ENCODE measurements around the gene MLXIP.

Gene MLXIP

DNA sequence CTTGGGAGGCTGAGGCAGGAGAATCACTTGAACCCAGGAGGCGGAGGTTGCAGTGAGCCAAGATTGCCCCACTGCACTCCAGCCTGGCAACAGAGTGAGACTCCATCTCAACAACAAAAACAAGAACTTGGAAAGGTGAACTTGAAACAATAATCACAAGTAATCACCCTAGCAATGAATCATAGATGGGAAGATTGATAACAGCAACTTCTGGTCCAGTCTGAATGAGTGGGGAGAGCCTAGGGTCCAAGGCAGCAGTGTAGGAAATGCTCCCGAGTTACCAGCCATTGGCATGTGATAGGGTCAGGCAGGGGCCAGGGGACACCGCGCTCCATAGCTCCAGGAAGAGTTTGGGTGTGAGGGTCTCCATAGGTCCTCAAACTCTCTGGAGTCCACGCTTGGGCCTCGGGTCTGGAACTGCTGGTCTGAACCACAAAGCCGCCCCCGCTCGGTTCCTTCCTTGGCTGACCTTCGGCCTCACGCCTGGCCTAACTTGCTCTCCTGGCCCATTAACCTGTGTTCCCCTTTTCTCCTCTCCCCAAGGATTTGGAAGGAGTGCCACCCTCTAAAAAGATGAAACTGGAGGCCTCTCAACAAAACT lies 19.9 kb upstream of the MLXIP start:
- TF ChIP-seq, protein P1, sequence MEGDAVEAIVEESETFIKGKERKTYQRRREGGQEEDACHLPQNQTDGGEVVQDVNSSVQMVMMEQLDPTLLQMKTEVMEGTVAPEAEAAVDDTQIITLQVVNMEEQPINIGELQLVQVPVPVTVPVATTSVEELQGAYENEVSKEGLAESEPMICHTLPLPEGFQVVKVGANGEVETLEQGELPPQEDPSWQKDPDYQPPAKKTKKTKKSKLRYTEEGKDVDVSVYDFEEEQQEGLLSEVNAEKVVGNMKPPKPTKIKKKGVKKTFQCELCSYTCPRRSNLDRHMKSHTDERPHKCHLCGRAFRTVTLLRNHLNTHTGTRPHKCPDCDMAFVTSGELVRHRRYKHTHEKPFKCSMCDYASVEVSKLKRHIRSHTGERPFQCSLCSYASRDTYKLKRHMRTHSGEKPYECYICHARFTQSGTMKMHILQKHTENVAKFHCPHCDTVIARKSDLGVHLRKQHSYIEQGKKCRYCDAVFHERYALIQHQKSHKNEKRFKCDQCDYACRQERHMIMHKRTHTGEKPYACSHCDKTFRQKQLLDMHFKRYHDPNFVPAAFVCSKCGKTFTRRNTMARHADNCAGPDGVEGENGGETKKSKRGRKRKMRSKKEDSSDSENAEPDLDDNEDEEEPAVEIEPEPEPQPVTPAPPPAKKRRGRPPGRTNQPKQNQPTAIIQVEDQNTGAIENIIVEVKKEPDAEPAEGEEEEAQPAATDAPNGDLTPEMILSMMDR (IDR thresholded peaks at IDR 0.05; ENCODE audit: insufficient read depth, low read length, poor library complexity, severe bottlenecking) = no peak
- TF ChIP-seq EZH2phosphoT487 (conservative IDR thresholded peaks at IDR 0.05; ENCODE audit: low read length) = no peak

DNA sequence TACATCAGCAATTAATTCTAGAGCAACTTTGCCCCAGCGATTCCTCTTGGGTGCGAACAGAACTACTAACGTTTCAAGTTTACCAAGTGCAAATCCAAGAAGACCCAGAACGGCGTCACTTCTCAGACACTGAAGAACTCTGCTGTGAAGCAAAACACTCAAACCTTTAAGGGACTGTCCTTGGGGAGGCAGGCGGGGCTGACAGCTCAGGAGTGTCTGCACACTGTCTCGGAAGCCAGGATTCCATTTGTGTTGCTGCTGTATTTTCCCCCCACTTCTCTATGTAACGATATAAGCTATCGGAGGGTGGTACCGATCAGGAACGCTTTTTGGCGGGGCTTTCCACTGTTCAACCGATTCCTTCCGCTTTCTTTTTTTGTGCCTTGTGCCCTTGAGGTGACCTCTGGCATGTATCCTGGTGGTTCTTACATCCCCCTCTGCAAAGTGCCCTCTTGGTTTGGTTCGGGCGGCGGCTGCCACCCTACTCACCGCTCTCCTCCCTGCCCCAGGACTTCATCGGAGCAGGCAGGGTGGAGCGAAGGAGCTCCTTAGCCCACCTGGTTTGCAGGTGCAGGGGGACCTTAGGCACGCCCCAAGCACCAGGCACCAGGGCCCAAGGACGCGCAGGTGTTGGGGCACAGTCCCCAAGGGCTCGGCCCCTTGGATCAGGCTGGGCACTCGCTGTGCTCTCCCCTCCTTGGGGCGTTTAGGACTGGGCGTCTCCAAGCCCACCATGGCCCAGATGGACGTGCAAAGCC lies 19.2 kb upstream of the MLXIP start:
- Histone ChIP-seq H3K36me3 (ENCODE audit: low read length) (peaks cover 34% of the 10 kb centered on the region), H3K79me2 (ENCODE audit: insufficient read depth, low read length) (no peaks in the 10 kb centered on the region), H3K27ac (ENCODE audit: low read depth, low read length) (no peak overlapping the region), H3K4me2 (ENCODE audit: low read depth, low read length, poor library complexity, severe bottlenecking) (no peak overlapping the region), H2AFZ (ENCODE audit: low read depth, low read length, severe bottlenecking) (no peak overlapping the region), H3K27me3 (ENCODE audit: low read length) (no peaks in the 10 kb centered on the region), H3K9ac (ENCODE audit: low read length) (no peak overlapping the region), H3K4me3 (ENCODE audit: insufficient read depth, low read length, poor library complexity, severe bottlenecking) (no peak overlapping the region), H3K9me3 (ENCODE audit: insufficient read depth, low read length) (no peaks in the 10 kb centered on the region), H3K9me2 (replicated peaks; ENCODE audit: insufficient read depth, low read length) (no peaks in the 10 kb centered on the region), H4K20me1 (ENCODE audit: low read depth, low read length) (peaks cover 11% of the 10 kb centered on the region; the same call in 1 of the 2 replicates), H3F3A (ENCODE audit: insufficient read depth) (peaks cover 76% of the 10 kb centered on the region)
- TF ChIP-seq EZH2phosphoT487 (conservative IDR thresholded peaks at IDR 0.05; ENCODE audit: low read length) = no peak
- TF ChIP-seq, protein P1 (IDR thresholded peaks at IDR 0.05; ENCODE audit: insufficient read depth, low read length, poor library complexity, severe bottlenecking) = no peak

More for the DNA sequence above, 19.9 kb upstream of the MLXIP start:
- no peak overlapping the region for H3K4me2 ChIP-seq (ENCODE audit: low read depth, low read length, poor library complexity, severe bottlenecking)
- H3F3A ChIP-seq (ENCODE audit: insufficient read depth) = peaks cover 81% of the 10 kb centered on the region
- H3K27ac ChIP-seq (ENCODE audit: low read depth, low read length) = no peak overlapping the region
- H3K27me3 ChIP-seq (ENCODE audit: low read length) = no peaks in the 10 kb centered on the region
- no peak overlapping the region for H3K9ac ChIP-seq (ENCODE audit: low read length)
- H3K9me3 ChIP-seq (ENCODE audit: insufficient read depth, low read length) = no peaks in the 10 kb centered on the region
- no peaks in the 10 kb centered on the region for H3K79me2 ChIP-seq (ENCODE audit: insufficient read depth, low read length)
- H3K36me3 ChIP-seq (ENCODE audit: low read length) = peaks cover 34% of the 10 kb centered on the region
- no peaks in the 10 kb centered on the region for H3K9me2 ChIP-seq (replicated peaks; ENCODE audit: insufficient read depth, low read length)
- H4K20me1 ChIP-seq (ENCODE audit: low read depth, low read length) = peaks cover 11% of the 10 kb centered on the region; the same call in 1 of the 2 replicates
- H3K4me3 ChIP-seq (ENCODE audit: insufficient read depth, low read length, poor library complexity, severe bottlenecking) = no peak overlapping the region
- H2AFZ ChIP-seq (ENCODE audit: low read depth, low read length, severe bottlenecking) = no peak overlapping the region

DNA sequence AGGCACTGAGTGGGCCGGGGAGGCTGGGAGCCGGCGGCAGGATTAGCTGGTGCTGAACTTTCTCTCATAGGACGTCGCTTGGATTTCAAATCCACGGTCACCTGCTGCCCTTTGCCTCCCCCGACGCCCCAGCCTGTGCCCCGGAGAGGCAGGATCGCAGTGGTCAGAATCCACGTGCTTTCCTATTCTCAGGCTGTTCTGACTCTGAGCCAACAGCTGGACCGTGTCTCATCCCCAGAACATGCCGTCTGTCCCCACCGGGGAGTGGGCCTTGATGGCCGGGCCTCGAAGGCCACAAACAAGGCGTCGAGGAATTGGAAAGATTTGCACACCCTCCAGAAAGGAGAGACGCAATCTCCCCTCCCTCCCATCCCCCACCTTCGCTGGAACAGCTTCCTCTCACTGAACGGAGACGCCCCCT lies 18.5 kb upstream of the MLXIP start:
- Histone ChIP-seq H3K4me2 (ENCODE audit: low read depth, low read length, poor library complexity, severe bottlenecking) (no peak overlapping the region), H3K79me2 (ENCODE audit: insufficient read depth, low read length) (no peaks in the 10 kb centered on the region; the same call in 1 of the 2 replicates), H3F3A (ENCODE audit: insufficient read depth) (peaks cover 69% of the 10 kb centered on the region), H3K4me3 (ENCODE audit: insufficient read depth, low read length, poor library complexity, severe bottlenecking) (no peak overlapping the region), H4K20me1 (ENCODE audit: low read depth, low read length) (peaks cover 11% of the 10 kb centered on the region; the same call in 1 of the 2 replicates), H3K9me2 (replicated peaks; ENCODE audit: insufficient read depth, low read length) (no peaks in the 10 kb centered on the region), H3K9me3 (ENCODE audit: insufficient read depth, low read length) (no peaks in the 10 kb centered on the region), H2AFZ (ENCODE audit: low read depth, low read length, severe bottlenecking) (no peak overlapping the region), H3K27ac (ENCODE audit: low read depth, low read length) (no peak overlapping the region), H3K27me3 (ENCODE audit: low read length) (no peaks in the 10 kb centered on the region), H3K36me3 (ENCODE audit: low read length) (peaks cover 28% of the 10 kb centered on the region), H3K9ac (ENCODE audit: low read length) (no peak overlapping the region)
- TF ChIP-seq EZH2phosphoT487 (conservative IDR thresholded peaks at IDR 0.05; ENCODE audit: low read length) = no peak
- TF ChIP-seq, protein P1 (IDR thresholded peaks at IDR 0.05; ENCODE audit: insufficient read depth, low read length, poor library complexity, severe bottlenecking) = no peak
